Left kidney (tissue), 2 donors: ENCODE measurements around the gene FKBP5. TPM values are rescaled to one million over a fixed set of nuclear protein-coding genes. Genes with fewer than 3 reads are reported as not detected.
"Not testable (repeated sequence)": the region's sequence is repeated elsewhere in the genome, so short reads cannot be mapped to it uniquely, and the experiment has no call there.

Source experiments
- DNase-seq: peaks from one replicate; pipeline ENCODE4 v3.0.0-alpha.2; 2013
- polyA plus RNA-seq: library from polyadenylated mRNA; unstranded; fragments of 120-200 nt; gene quantifications from one replicate; pipeline ENCODE4 v1.2.1, GENCODE V29; 2013; ENCODE audit not compliant: insufficient read length

Gene FKBP5
- polyA plus RNA-seq, 1 donor = 26.8 TPM

DNA sequence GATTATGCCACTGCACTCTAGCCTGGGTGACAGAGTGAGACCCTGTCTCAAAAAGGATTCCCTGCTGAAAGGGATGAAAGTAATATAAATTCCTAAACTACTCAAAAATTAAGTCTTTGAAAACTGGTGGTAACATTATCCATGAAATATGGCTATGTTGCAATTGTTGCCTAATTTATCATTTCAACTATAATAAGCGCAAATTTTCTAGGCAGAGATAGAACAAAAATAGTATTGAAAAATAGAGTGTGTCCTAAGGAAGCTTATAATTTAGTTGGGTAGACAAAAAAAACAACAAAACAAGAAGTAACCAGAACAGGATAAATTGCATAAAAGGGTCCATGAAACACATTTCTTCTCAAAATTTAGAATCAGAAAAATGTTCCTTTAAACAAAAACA, 68.0 kb downstream of the FKBP5 start:
- DNase-seq = no peak

DNA sequence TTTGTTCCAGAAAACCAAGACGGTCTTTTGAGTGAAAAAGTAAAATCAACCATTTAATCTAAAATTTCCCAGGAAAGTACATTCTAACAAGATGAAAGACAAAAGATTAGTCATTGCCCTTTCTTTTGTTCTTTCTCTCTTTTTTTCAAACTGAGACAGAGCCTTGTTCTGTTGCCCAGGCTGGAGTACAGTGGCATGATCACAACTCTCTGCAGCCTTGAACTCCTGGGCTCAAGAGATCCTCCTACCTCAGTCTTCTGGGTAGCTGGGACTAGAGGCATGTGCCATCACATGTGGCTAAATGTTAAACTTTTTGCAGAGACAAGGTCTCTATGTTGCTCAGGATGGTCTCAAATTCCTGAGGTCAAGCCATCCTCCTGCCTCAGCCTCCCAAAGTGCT, 75.0 kb downstream of the FKBP5 start:
- no peak for DNase-seq

DNA sequence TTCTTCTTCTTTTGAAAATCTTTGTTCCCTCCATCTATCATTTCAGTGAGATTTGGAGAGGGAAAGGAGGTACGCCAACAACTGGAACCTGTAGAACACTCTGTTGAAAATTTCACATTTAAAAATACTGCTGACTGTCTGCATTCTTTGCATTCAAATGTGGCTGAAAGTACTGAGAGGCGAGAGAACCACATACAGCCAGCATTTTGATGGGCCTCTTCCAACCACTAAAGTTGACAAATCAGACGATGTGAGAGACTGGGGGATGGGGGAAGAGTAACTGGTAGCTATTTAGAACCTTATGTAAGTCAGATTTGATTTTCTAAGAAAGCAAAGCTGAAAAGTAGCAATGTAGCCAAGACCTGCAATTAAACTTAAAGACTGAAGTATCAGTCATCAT, 77.5 kb downstream of the FKBP5 start:
- no peak for DNase-seq

DNA sequence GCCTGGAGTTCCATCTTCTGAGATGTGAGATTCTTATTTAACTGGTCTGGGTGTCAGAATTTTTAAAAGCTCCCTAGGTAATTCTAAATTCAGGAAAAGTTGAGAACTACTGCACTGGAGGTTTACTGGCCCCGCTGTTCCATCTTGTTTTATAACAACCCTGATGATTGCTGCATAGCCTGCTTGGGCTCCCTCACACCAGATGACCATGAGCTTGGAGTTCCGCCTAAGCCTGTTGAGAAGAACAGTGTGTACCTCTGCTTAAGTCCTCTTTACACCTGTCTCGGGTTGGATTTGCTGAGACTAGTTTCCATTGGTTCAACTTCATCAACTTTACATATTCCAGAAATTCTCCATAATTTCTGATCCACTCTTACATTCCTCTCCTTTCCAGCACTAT, 77.9 kb downstream of the FKBP5 start:
- DNase-seq = no peak

DNA sequence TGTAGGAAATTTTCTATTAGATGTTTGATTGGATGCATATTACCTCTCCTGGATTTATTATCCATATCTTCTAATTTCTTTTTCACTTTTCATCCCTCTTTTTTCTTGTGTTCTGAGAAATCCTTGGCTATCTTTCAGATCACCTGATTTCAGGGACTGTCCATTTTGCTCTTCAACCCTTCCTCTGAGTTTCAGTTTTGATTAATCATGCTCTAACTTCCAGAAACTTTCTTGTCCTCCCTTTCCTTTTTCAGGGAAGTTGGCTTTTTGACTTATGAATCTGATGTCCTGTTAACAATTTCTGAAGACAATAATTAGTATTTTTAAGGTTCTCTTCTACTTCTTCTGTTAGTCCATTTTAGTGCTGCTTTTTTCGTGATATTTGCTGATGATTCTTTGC, 79.1 kb downstream of the FKBP5 start:
- DNase-seq = no peak

DNA sequence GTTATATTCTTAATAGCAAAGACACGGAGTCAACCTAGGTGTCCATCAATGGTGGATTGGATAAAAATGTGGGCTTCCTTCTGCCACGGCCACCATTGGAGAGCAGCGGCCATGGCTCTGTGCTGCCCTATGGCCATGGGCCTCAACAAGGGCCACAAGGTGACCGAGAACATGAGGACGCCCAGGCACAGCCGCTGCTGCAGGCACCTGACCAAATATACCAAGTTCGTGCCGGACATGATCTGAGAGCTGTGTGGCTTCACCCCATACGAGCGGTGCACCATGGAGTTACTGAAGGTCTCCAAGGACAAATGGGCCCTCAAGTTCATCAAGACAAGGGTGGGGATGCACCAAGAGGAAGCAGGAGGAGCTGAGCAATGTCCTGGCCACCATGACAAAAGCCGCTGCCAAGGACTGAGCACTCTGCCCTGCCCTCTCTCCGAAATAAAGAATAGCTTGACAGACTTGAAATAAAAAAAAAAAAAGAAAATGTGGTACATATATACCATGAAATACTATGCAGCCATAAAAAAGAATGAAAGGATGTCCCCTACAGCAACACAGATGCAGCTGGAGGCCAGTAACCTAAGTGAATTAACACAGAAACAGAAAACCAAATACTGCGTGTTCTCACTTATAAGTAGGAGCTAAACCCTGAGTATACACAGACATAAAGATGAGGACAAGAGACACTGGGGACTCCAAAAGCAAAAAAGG, 81.0 kb downstream of the FKBP5 start:
- DNase-seq = no peak

DNA sequence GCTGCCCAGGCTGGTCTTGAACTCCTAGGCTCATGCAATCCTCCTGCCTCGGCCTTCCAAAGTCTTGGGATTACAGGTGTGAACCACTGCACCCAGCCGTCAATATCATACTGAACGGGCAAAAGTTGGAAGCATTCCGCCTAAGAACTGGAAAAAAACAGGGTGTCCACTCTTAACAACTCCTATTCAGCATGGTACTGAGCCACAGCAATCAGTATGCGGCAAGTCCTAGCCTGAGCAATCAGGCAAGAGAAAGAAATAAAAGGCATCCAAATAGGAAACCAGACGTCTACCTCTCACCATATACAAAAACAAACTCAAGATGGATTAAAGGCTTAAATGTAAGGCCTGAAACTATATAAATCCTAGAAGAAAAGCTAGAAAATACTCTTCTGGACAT, 83.1 kb downstream of the FKBP5 start:
- no peak for DNase-seq

DNA sequence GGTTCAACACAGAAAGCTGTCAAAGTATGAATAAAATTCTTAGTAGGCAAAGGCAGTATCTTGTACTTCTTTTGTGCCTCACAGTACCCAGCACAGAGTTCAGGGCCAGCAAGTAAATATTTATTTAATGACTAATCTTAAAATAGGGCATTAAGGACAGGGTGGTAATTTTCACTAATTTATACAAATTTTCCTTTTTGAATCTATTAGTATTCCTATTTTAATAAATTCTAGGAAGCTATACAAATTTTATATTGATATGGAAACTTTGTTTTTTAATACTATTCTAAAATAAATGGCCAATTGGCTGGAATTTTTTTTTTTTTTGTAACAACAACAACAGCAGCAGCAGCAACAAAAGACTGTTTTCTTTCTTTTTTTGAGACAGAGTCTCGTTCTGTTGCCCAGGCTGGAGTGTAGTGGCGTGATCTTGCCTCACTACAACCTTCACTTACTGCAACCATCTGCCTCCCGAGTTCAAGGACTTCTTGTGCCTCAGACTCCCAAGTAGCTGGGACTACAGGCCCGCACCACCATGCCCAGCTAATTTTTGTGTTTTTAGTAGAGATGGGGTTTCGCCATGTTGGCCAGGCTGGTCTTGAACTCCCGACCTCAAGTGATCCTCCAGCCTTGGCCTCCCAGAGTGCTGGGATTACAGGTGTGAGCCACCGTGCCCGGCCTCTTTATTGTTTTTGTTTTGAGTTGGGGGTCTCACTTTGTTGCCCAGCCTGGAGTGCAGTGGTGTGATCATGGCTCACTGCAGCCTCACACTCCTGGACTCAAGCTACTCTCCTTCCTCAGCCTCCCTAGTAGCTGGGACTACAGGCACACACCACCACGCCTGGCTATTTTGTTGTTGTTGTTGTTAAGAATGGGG, 85.2 kb downstream of the FKBP5 start:
- no peak for DNase-seq

DNA sequence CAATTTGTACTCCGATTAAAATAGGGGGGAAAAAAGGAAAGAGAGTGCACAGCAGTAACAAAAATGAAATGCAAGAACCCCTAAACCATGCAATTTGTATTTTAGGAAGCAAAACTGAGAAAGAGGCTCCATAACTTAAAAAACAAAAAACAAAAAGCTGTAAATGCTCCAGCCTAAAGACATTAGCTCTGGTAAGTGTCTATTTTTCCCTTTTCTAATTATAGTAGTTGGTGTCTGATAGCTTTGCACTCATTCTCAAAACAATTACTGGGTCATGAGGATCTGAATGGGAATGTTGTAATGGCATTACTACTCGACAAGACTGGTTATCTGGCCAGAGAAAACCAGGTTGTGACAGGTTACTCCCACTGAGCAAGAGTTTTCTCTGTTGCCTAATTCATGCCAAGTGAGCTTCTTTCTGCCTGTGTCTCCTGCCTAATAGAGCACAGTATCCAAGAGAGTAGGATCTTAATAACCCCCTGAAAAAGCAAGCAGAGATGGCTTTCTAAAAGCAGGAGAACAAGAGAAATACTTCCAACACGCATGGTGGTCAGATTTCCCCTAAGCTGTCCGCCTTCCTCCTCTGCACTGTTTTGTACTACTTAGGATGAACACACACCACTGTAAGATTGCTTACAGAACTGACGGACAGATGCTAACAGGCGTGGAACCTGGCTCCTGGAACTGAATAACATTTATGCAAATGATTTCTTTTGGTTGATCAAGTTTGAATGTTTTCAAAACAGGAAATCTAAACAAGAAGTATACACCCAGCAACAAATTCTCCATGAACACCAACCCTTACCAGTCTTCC, 86.4 kb downstream of the FKBP5 start:
- DNase-seq = no peak

DNA sequence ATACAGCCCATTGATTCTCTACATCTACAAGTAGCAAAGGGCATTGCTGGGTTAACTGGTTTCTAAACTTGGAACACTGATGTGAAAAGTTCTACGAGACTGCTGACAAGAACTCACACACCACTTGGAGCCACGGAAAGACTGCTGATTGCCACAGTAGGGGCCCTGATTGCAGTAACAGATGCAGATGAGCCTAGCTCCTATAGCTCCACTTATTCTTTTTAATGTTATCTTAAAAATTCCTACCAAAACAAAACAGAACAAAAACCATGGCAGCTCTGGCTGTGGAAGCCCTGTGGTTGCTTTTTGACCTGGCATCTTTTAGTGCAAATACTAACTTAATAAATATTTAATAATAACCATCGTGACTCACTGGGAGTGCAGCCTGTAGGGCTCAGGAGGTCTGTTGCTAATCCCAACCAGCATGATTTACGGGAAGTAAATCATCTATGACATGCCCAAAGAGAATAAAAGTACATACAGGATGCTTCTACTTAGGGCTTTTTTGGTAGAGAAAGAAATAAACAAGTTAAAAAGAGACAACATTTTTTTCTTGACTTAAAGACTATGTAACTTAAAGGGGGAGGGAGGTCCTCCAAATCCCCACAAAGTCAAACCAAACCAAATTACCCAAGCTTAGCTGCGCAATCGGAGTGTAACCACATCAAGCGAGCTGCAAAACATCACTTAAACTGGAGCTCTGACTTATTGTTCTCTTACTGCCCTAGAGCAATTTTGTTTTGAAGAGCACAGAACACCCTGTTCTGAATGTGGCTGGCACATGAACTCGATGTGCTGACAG, 87.2 kb downstream of the FKBP5 start:
- no peak for DNase-seq

DNA sequence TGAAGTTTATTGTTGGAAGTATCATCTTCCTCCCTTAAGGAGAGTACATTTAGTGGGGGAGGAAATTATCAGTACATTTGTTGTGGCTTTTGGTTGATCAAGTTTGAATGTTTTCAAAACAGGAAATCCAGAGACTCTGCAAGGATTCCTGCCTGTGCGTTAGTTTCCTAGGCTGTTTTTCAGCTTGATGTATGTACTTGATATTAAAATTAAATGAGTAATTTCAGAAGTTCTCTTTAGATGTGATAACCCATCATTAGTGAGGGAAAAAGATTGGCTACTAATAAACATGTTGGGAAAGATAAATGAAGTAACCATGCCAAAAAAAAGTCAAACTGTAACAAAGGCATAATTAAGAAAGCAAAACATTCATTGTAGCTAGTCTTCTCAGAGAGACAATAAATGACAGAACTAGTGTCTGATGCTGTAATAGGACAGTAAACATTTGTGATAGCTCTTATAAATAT, 88.0 kb downstream of the FKBP5 start:
- no peak for DNase-seq

DNA sequence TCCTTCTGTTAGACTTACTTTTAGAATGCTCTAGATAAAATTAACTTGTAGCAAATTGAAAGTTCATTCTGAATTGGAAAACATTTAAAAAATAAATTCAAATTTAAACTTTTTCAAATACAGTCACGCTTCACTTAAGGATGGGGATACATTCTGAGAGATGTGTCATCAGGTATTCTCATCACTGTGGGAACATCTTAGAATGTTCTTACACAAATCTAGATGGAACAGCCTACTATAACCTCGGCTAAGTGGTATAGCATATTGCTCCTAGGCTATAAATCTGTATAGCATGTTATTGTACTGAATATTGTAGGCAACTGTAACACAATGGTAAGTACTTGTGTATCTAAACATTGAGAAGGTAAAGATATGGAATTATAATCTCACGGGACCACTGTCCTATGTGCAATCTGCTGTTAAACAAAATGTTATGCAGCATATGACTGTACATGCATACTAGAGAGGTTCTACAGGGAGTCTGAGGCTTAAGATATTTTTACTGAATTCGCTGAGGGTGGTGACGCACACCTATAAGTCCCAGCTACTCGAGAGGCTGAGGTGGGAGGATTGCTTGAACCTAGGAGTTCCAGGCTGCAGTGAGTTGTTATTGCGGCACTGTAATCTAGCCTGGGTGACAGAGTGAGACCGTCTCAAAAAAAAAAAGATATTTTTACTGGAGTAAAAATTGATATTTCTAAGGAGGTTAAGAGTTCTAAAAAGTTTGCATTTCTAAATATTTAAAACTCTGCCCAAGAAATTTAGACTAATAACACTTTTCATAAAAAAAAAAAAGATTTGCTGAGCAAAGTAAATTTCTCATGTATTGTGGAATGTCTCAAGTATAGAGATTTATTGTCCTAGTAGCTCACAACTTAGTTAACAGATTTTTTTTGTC, 88.7 kb downstream of the FKBP5 start:
- DNase-seq = no peak

DNA sequence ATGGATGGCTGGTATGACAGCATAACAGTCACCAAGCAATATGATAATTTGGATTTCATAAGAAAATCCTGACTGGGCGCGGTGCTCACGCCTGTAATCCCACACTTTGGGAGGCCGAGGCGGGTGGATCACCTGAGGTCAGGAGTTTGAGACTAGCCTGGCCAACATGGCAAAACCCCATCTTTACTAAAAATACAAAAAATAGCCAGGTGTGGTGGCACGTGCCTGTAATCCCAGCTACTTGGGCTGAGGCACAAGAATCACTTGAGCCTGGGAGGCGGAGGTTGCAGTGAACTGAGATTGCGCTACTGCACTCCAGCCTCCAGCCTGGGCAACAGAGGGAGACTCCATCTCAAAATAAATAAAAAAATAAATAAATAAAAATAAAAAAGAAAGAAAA, 90.1 kb downstream of the FKBP5 start:
- DNase-seq = not testable (repeated sequence)

DNA sequence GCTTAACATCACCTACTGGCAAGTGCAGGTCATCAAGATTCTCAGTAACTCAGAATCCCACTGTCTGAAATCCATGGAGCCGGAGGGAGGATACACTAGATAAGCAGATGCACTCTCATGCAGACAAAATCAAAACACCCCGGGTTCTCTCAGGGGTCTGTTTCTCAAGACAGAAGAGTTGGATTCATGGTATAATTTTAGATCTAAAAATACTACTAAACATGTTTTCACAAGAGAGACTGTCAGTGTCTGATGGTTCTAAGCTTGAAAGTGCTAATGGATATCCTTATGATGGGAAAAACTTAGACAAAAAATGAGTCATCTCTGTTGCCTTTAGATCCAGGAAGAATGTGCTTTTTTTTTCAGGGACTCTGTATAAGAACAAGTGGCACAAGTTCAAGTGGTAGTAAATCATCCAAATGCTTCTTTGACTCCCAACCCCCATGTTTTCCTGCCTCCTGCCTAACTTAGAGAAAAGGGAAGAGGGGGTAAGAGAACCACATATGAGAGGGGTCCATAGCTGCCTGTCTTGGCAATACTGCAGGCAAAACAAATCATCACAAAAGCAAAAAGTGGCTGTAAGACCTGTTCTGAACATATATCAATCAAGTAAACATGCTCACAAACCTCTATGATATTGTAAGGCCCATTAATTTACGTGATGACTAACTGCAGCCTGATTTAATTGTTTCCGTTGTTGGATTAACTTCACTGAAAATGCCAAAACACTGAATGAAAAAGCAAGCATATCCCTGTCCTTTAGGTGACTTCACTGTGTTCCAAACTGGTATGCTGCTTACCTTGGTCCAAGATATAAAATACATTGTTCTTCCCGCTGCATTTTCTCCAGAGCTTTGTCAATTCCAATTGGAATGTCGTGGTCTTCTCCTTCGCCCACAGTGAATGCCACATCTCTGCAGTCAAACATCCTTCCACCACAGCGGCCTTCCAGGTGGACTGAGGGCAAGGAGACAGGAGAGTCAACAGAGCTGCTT, 92.0 kb downstream of the FKBP5 start:
- DNase-seq = peak; percentile 71

DNA sequence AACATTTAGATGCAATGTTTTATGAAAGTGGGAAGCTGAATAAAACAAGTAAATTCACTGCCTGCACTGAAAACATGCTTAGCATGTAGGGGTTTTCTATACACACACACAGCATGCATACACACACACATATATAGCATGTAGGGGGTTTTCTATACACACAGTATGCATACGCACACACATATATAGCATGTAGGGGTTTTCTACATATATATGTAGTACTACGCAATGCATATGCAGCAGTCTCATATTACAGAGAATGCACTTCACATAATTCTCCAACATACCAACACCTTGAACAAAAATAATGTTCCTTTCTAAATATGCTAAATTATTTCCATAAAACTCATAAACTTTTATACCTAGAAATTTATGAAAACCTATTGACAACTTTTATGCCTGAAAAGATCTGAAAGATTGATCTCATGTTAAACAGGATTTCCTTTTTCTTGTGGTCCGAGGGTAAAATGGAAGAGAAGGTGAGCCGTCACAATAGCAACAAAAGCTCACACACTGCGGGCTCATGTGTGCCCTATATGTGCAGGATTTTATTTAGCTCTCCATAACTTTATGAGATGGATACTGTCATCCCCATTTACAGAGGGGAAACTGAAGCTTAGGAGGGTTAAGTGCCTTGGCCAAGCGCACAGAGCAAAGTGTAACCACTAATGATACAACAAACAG, 94.1 kb downstream of the FKBP5 start:
- DNase-seq = no peak

DNA sequence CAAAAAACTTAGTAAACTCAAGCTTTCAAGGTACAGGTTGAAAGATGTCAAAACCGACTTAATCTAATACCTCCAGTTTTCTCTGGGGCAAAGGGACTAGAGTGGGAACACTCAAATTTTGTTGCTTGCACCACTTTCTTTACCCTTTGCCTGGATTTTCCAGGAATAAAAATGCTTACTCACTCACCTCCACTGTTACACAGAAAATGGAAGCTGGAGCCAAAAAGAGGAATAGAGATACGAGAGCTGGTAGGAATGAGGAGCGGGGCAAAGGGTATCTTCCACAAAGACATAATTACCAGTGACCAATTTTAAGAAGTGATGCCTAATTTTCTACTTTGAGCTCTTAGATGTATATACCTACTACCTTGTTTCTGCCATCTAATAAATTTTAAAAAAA, 96.5 kb downstream of the FKBP5 start:
- DNase-seq = no peak

DNA sequence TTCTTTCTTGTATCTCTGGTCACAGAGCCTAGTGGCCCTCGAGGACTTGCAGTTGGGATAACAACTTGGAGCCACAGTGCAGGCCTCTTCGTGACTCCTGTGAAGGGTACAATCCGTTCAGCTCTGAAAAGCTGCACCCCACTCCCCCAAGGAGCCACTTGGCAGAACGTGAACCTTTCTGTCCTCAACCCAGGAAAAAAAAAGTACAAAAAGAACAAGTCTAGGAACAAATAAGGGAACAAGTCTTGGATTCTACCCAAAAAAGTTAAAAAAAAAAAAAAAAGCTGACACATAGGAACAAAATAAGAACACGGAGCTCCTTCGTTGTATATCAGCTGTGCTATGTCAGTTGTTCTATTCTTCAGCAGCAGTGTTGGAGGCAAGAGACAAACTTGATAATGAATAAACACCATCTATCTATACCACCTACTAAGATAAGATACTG, 98.1 kb downstream of the FKBP5 start:
- no peak for DNase-seq

DNA sequence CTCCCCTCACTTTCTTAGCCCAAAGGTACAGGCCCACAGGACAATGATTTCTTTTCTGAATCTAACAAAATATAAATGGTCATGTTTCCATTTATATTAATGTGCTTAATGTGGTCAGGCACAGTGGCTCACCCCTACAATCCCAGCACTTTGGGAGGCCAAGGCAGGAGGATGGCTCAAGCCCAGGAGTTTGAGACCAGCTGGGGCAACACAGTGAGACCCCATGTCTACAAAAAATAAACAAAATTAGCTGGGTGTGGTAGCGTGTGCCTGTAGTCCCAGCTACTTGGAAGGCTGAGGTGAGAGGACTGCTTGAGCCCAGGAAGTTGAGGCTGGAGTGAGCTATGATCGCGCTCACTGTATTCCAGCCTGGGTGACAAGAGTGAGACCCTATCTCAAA, 98.8 kb downstream of the FKBP5 start:
- no peak for DNase-seq
